Measurements from ENCODE around the gene GOLGA3.
"Not testable (repeated sequence)": the region's sequence is repeated elsewhere in the genome, so short reads cannot be mapped to it uniquely, and the experiment has no call there.

Gene GOLGA3

DNA sequence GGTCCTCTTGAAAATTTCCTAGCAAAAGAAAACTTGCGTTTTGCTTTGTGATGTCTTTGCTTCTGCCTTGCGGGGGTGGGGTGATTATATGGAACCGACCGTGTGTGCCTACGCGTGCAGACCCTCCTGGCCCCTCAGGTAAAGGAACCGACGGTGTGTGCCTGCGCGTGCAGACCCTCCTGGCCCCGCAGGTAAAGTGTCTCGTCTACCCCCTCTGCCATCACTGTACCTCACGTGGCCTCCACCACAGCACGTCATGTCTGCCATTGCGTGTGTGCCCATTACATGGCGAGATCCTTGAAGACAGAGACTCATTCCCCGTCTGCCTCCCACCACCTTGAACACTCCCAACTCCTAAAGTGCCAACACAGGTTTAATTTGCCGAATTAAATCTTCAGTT, 3.6 kb downstream of the GOLGA3 start:
- DNase-seq (ENCODE audit: low read depth) = no peak
- TF ChIP-seq, protein P1, sequence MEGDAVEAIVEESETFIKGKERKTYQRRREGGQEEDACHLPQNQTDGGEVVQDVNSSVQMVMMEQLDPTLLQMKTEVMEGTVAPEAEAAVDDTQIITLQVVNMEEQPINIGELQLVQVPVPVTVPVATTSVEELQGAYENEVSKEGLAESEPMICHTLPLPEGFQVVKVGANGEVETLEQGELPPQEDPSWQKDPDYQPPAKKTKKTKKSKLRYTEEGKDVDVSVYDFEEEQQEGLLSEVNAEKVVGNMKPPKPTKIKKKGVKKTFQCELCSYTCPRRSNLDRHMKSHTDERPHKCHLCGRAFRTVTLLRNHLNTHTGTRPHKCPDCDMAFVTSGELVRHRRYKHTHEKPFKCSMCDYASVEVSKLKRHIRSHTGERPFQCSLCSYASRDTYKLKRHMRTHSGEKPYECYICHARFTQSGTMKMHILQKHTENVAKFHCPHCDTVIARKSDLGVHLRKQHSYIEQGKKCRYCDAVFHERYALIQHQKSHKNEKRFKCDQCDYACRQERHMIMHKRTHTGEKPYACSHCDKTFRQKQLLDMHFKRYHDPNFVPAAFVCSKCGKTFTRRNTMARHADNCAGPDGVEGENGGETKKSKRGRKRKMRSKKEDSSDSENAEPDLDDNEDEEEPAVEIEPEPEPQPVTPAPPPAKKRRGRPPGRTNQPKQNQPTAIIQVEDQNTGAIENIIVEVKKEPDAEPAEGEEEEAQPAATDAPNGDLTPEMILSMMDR (conservative IDR thresholded peaks at IDR 0.05; ENCODE audit: low read depth, low read length) = no peak
- no peak overlapping the region for H3K4me3 ChIP-seq (ENCODE audit: low read depth, low read length)

DNA sequence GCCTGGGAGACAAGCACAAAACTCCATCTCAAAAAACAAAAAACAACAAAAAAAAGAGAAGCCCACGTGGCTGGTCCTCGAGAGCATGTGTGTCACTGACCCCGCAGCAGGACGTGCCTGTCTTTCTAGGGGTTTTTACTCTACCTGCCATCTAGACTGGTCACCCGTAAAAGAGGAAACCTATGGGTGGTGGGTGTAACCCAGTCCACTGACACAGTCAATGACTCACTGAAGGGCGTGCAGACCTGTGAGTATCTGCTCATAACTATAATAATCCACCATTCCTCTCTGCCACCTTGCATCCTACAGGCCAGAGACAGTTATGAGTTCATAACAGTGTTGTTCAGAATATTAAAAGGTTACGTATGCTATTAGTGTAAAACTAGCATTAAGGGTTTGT, 4.6 kb downstream of the GOLGA3 start:
- H3K4me3 ChIP-seq (ENCODE audit: low read depth, low read length) = no peak overlapping the region
- peak; percentile 20 for DNase-seq (ENCODE audit: low read depth)
- TF ChIP-seq, protein P1 (conservative IDR thresholded peaks at IDR 0.05; ENCODE audit: low read depth, low read length) = no peak

DNA sequence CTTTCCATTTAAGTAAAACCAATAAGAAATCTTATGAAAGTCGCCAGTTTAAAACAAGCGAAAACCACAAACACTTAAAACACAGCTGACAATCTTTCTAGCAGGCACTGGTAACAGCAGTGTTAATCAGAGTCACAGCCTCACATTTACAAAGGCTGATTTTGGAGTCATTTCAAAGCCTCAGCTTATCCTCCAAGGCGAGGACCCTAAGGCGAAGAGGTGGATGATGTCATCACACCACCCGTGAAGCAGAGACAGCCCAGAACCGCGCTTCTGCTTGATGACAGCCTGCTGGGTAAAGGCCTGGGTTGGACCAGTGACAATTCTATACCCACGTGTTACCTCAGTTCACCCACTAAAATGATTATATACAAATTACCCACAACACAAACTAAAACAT, 10.1 kb downstream of the GOLGA3 start:
- DNase-seq (ENCODE audit: low read depth) = no peak
- TF ChIP-seq, protein P1 (conservative IDR thresholded peaks at IDR 0.05; ENCODE audit: low read depth, low read length) = no peak

DNA sequence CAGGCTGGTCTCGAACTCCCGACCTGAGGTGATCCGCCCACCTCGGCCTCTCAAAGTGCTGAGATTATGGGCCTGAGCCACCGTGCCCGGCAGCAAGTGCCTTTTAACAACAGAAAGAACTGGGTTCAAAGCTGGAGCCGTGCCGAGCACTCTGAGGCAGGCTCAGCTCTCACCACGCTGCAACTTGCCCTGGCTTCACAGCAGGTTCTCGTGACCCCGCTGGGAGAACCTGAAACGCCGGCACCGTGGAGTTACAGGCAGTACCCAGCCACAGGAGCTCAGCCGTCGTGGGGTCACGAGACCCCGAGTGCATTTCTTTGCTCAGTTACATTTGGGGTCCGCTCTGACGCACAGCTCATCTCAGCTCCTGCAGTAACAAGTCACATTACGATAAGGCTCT, 14.4 kb downstream of the GOLGA3 start:
- TF ChIP-seq, protein P1 (conservative IDR thresholded peaks at IDR 0.05; ENCODE audit: low read depth, low read length) = no peak
- H3K4me3 ChIP-seq (ENCODE audit: low read depth, low read length) = no peak overlapping the region
- no peak for DNase-seq (ENCODE audit: low read depth)

More for the DNA sequence above, 10.1 kb downstream of the GOLGA3 start:
- no peak overlapping the region for H3K4me3 ChIP-seq (ENCODE audit: low read depth, low read length)

DNA sequence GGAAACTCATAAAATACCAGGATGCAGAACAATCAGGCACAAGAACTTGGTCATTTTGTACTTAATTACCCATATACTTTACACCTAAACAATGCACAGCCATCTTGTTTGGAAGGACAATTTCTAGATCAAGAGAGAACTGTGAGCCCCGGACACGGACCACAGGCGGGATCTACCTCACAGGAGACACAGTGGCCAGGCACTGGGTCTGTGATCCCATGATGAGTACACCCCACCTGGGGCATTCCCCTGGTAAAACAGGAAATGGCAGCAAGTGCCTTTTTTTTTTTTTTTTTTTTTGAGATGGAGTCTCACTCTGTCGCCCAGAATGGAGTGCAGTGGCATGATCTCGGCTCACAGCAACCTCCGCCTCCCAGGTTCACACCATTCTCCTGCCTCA, 15.2 kb downstream of the GOLGA3 start:
- no peak overlapping the region for H3K4me3 ChIP-seq (ENCODE audit: low read depth, low read length)
- TF ChIP-seq, protein P1 (conservative IDR thresholded peaks at IDR 0.05; ENCODE audit: low read depth, low read length) = no peak
- DNase-seq (ENCODE audit: low read depth) = no peak

DNA sequence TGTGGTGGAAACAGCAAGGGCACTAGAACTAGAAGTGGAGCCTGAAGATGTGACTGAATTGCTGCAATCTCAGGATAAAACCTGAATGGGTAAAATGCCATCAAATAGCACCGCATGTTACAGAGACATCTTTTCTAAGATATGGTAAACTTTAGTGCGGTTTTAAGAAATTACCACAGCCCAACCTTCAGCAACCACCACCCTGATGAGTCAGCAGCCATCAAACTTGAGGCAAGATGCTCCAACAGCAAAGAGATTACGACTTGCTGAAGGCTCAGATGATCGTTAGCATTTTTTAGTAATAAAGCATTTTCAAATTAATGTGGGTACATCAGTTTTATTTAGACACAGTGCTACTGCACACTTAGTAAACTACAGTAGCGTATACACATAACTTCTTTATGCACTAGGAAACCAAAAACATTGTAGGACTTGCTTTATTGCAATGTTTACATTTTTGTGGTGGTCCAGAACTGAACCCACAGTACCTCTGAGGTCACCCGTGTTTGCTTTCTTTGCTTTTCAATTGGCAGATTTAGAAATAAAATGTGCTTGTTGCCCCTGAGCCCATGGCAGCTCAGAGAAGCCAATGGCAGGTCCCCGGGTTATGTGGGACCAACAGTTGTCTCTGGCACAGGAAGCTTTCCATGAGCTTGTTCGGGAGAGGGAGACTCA, 15.9 kb downstream of the GOLGA3 start:
- TF ChIP-seq, protein P1 (conservative IDR thresholded peaks at IDR 0.05; ENCODE audit: low read depth, low read length) = no peak
- peak; percentile 78 for DNase-seq (ENCODE audit: low read depth)
- no peak overlapping the region for H3K4me3 ChIP-seq (ENCODE audit: low read depth, low read length)

DNA sequence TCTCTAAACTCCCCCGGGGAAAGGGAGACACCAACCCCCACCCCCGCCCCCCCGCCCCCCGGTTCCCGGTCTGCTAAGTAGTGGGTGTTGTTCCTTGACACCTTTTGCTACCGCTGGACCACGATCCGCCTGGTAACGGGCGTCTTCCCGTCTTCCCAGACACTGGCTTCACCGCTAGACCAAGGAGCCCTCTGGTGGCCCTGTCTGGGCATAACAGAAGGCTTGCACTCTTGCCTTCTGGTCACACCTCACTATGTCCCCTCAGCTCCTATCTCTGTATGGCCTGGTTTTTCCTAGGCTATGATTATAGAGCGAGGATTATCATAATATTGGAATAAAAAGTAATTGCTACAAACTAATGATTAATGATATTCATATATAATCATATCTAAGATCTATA, 19.3 kb downstream of the GOLGA3 start:
- H3K4me3 ChIP-seq (ENCODE audit: low read depth, low read length) = not testable (repeated sequence)
- DNase-seq (ENCODE audit: low read depth) = peak; percentile 48
- TF ChIP-seq, protein P1 (conservative IDR thresholded peaks at IDR 0.05; ENCODE audit: low read depth, low read length) = peak; percentile 55

Measured in choroid plexus epithelial cell (primary cell).